ENCODE measurements around the gene KHDC1L.
"Not testable (repeated sequence)": the region's sequence is repeated elsewhere in the genome, so short reads cannot be mapped to it uniquely, and the experiment has no call there.

Gene KHDC1L

DNA sequence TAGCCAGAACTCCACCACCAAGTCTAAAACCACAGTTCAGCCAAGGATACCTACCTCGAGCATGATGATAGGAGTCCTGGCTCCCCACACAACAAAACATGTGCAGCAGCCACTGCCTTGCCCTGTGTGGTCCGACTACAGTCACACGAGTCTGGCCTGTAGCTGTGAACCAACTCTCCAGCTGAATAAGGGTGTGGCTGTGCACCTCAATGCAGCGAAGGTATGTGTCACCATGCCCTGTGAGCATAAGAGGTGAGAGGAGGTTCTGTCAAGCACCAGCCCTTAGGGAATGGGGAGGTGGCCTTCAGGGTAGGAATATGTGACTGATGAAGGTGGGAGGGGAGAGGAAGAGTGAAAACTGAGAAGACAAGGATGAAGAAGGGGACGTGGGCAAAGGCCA lies 16.7 kb upstream of the KHDC1L start:
- Histone ChIP-seq H3K4me3 (ENCODE audit: low read depth, low read length) (no peak overlapping the region), H3K4me1 (ENCODE audit: control insufficient read depth, insufficient read depth, low read length) (no peaks in the 10 kb centered on the region), H3K9me3 (ENCODE audit: control insufficient read depth, insufficient read depth, low read length) (no peaks in the 10 kb centered on the region), H3K27ac (ENCODE audit: low read depth, low read length) (no peak overlapping the region), H3K27me3 (ENCODE audit: control insufficient read depth, insufficient read depth, low read length) (no peaks in the 10 kb centered on the region), H3K36me3 (ENCODE audit: control insufficient read depth, insufficient read depth, low read length) (no peaks in the 10 kb centered on the region), H3K9ac (ENCODE audit: low read depth, low read length) (no peak overlapping the region)

DNA sequence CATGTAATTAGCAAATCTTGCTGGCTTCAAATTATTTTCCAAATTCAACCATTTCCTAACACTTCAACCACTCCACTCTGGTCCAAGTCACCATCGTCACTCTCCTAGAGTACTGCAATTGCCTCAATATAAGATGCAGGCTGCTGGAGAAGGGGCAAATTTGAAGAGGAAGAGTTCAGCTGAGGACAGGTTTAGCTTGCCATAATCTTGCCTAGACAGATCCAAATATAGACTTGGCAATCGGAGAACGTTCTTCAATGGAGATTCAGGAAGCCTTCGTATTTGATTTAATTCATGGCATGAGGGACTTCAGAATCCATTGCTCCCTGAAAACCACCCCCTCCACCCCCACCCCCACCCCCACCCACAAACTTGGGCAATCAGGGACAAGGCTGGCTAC lies 15.4 kb upstream of the KHDC1L start:
- Histone ChIP-seq H3K4me1 (ENCODE audit: control insufficient read depth, insufficient read depth, low read length) (no peaks in the 10 kb centered on the region), H3K27ac (ENCODE audit: low read depth, low read length) (no peak overlapping the region), H3K9ac (ENCODE audit: low read depth, low read length) (no peak overlapping the region), H3K36me3 (ENCODE audit: control insufficient read depth, insufficient read depth, low read length) (no peaks in the 10 kb centered on the region), H3K9me3 (ENCODE audit: control insufficient read depth, insufficient read depth, low read length) (no peaks in the 10 kb centered on the region), H3K27me3 (ENCODE audit: control insufficient read depth, insufficient read depth, low read length) (no peaks in the 10 kb centered on the region), H3K4me3 (ENCODE audit: low read depth, low read length) (no peak overlapping the region)

DNA sequence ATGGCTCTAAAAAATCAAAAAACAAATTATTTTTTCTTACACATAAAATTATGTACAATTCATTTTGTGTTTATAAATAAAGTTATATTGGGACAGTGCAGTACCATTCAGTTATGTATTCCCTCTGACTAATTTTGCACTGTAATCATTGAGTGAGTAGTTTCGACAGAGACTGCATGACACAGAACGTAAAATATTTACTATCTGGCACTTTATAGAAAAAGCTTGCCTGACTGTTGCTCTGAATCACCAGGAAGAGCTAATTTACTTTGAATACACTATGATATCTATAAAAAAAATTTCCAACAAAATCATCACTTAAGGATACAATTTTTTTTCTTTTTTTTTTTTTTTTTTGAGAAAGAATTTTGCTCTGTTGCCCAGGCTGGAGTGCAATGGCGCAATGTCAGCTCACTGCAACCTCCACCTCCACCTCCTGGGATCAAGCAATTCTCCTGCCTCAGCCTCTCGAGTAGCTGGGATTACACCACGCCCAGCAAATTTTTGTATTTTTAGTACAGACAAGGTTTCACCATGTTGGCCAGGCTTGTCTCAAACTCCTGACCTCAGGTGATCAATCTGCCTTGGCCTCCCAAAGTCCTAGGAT lies 11.0 kb upstream of the KHDC1L start:
- Histone ChIP-seq H3K9me3 (ENCODE audit: control insufficient read depth, insufficient read depth, low read length) (no peaks in the 10 kb centered on the region), H3K4me1 (ENCODE audit: control insufficient read depth, insufficient read depth, low read length) (0 out of 2 replicates have a peak, but pooled peaks cover 4% of the 10 kb centered on the region), H3K27me3 (ENCODE audit: control insufficient read depth, insufficient read depth, low read length) (no peaks in the 10 kb centered on the region), H3K27ac (ENCODE audit: low read depth, low read length) (no peak overlapping the region), H3K9ac (ENCODE audit: low read depth, low read length) (no peak overlapping the region), H3K36me3 (ENCODE audit: control insufficient read depth, insufficient read depth, low read length) (no peaks in the 10 kb centered on the region), H3K4me3 (ENCODE audit: low read depth, low read length) (no peak overlapping the region)

DNA sequence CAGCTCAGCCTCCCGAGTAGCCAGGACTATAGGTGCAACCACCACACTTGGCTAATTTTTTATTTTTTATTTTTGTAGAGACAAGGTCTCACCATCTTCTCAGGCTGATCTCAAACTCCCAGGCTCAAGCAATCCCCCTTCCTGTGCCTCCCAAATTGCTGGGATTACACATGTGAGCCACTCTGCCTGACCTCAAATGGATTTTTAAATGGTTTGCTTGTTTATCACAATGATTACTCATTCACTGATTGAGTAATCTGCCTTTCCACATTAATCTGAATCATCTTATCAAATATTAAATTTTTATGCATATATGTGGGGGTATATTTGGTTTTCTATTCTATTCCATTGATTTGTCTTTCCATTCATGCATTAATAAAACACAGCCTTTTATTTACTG lies 9.4 kb upstream of the KHDC1L start:
- Histone ChIP-seq H3K36me3 (ENCODE audit: control insufficient read depth, insufficient read depth, low read length) (no peaks in the 10 kb centered on the region), H3K4me1 (ENCODE audit: control insufficient read depth, insufficient read depth, low read length) (0 out of 2 replicates have a peak, but pooled peaks cover 4% of the 10 kb centered on the region), H3K9me3 (ENCODE audit: control insufficient read depth, insufficient read depth, low read length) (no peaks in the 10 kb centered on the region), H3K9ac (ENCODE audit: low read depth, low read length) (no peak overlapping the region), H3K27me3 (ENCODE audit: control insufficient read depth, insufficient read depth, low read length) (no peaks in the 10 kb centered on the region), H3K4me3 (ENCODE audit: low read depth, low read length) (no peak overlapping the region), H3K27ac (ENCODE audit: low read depth, low read length) (no peak overlapping the region)

DNA sequence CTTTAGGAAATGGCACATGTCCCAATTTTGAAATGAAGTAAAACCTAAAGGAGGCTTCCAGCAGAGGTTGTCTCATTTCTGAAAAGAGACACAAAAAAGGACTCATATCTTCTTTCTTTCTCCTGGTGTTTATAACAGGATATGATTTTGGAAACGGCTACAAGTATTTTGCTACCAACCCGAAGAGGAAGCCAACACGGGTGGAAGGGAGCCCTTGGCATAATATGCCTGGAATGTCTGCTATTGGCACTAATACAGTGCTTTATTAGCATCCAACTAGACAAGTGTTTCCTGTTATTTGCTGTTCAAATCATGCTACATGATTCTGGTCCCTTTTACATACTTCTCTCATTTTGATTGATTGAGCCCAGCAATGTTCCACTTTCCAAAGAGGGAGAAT lies 8.7 kb upstream of the KHDC1L start:
- not testable (repeated sequence) for H3K9ac ChIP-seq (ENCODE audit: low read depth, low read length); H3K4me1 ChIP-seq (ENCODE audit: control insufficient read depth, insufficient read depth, low read length); H3K27ac ChIP-seq (ENCODE audit: low read depth, low read length); H3K36me3 ChIP-seq (ENCODE audit: control insufficient read depth, insufficient read depth, low read length); H3K27me3 ChIP-seq (ENCODE audit: control insufficient read depth, insufficient read depth, low read length); H3K4me3 ChIP-seq (ENCODE audit: low read depth, low read length); H3K9me3 ChIP-seq (ENCODE audit: control insufficient read depth, insufficient read depth, low read length)

DNA sequence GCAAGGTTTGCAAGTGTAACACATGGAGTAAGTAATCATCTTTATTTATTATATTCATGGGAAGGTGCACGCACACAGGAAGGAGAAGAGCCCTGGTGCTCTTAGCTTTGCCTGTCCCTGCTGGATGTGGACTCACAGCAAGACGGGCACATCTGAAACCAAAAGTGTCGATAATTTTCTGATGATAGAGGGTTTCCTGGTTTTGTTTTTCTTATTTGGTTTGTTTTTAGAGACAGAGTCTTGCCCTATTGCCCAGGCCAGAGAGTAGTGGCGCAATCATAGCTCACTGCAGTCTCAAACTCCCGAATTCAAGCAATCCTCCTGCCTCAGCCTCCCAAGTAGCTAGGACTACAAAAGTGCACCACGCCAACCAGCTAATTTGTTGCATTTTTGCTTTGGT lies 7.8 kb upstream of the KHDC1L start:
- Histone ChIP-seq H3K27me3 (ENCODE audit: control insufficient read depth, insufficient read depth, low read length) (no peaks in the 10 kb centered on the region), H3K27ac (ENCODE audit: low read depth, low read length) (no peak overlapping the region), H3K36me3 (ENCODE audit: control insufficient read depth, insufficient read depth, low read length) (no peaks in the 10 kb centered on the region), H3K4me1 (ENCODE audit: control insufficient read depth, insufficient read depth, low read length) (0 out of 2 replicates have a peak, but pooled peaks cover 4% of the 10 kb centered on the region), H3K9ac (ENCODE audit: low read depth, low read length) (no peak overlapping the region), H3K4me3 (ENCODE audit: low read depth, low read length) (no peak overlapping the region), H3K9me3 (ENCODE audit: control insufficient read depth, insufficient read depth, low read length) (no peaks in the 10 kb centered on the region)

DNA sequence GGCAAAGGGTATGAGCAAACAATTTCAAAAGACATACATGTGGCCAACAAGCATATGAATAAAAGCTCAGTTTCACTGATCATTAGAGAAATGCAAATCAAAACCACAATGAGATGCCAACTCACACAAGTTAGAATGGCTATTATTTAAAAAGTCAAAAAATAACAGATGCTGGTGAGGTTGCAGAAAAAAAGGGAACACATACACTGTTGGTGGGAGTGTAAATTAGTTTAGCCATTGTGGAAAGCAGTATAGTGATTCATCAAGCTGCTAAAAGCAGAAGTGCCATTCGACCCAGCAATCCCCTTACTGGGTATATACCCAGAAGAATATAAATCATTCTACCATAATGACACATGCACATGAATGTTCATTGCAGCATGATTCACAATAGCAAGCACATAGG lies 6.7 kb upstream of the KHDC1L start:
- no peaks in the 10 kb centered on the region for H3K36me3 ChIP-seq (ENCODE audit: control insufficient read depth, insufficient read depth, low read length)
- no peaks in the 10 kb centered on the region for H3K9me3 ChIP-seq (ENCODE audit: control insufficient read depth, insufficient read depth, low read length)
- H3K9ac ChIP-seq (ENCODE audit: low read depth, low read length), result no peak overlapping the region
- H3K27ac ChIP-seq (ENCODE audit: low read depth, low read length), result no peak overlapping the region
- no peaks in the 10 kb centered on the region for H3K27me3 ChIP-seq (ENCODE audit: control insufficient read depth, insufficient read depth, low read length)
- 0 out of 2 replicates have a peak, but pooled peaks cover 4% of the 10 kb centered on the region for H3K4me1 ChIP-seq (ENCODE audit: control insufficient read depth, insufficient read depth, low read length)
- no peak overlapping the region for H3K4me3 ChIP-seq (ENCODE audit: low read depth, low read length)

DNA sequence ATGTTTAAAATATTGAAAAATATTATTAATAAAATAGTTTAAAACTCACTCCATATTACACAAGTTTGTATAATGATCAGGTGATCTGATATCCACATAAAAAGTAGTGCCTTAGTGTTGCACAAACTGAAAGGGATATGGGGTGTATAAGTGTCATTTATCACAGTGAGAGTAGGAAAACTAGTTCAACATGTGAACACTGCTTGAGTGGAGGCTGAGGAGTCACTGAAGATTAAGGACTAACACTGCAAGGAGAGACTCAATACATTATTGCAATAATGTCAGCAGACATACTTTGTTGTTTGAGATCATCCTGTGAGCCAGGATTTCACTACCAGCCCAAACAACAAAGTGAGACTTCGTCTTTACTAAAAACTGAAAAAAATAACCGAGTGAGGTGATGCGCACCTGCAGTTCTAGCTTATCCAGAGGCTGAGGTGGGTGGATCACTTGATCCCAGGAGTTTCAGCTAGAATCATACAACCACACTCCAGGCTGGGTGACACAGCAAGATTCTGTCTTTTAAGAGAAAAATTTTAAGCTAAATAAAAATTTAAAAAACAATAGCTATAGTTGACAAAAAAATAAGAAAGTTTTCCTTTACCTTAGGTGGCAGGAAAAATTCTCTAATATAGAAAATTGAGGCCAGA lies 2.4 kb upstream of the KHDC1L start:
- 0 out of 2 replicates have a peak, but pooled peaks cover 4% of the 10 kb centered on the region for H3K4me1 ChIP-seq (ENCODE audit: control insufficient read depth, insufficient read depth, low read length)
- no peaks in the 10 kb centered on the region for H3K36me3 ChIP-seq (ENCODE audit: control insufficient read depth, insufficient read depth, low read length)
- no peaks in the 10 kb centered on the region for H3K27me3 ChIP-seq (ENCODE audit: control insufficient read depth, insufficient read depth, low read length)
- no peak overlapping the region for H3K9ac ChIP-seq (ENCODE audit: low read depth, low read length)
- no peaks in the 10 kb centered on the region for H3K9me3 ChIP-seq (ENCODE audit: control insufficient read depth, insufficient read depth, low read length)
- no peak overlapping the region for H3K4me3 ChIP-seq (ENCODE audit: low read depth, low read length)
- no peak overlapping the region for H3K27ac ChIP-seq (ENCODE audit: low read depth, low read length)

DNA sequence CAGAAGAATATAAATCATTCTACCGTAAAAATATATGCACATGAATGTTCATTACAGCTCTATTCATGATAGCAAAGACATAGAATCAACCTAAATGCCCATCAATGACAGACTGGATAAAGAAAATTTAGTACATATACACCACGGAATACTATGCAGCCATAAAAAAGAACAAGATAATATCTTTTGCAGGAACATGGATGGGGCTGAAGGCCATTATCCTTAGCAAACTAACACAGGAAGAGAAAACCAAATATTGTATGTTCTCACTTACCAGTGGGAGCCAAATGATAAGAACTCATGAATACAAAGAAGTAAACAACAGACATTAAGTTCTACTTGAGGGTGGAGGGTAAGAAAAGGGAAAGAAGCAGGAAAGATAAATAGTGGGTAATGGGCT lies 8.4 kb downstream of the KHDC1L start:
- Histone ChIP-seq H3K27me3 (ENCODE audit: control insufficient read depth, insufficient read depth, low read length) (no peaks in the 10 kb centered on the region), H3K4me3 (ENCODE audit: low read depth, low read length) (no peak overlapping the region), H3K9me3 (ENCODE audit: control insufficient read depth, insufficient read depth, low read length) (no peaks in the 10 kb centered on the region)

DNA sequence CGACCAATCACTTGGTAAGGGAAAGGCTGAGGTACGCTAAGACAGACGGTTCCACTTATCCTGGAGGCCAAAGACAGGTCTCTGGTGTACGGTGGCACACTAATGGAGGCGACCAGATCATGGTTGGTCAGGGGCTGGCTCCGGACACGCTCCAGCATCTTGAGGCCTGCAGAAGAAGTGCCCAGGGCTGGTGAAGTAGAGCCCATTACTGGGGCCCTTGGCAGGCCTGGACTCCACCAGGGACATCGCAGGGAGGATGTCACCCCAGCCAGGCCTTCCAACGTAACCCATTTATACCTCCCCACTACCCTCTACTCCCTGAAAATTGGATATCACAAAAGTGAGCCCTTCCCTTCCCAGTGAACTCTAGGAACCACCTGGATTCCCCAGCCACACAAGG lies 16.2 kb downstream of the KHDC1L start:
- Histone ChIP-seq H3K27me3 (ENCODE audit: control insufficient read depth, insufficient read depth, low read length) (no peaks in the 10 kb centered on the region), H3K9me3 (ENCODE audit: control insufficient read depth, insufficient read depth, low read length) (peaks cover 5% of the 10 kb centered on the region), H3K36me3 (ENCODE audit: control insufficient read depth, insufficient read depth, low read length) (no peaks in the 10 kb centered on the region), H3K4me3 (ENCODE audit: low read depth, low read length) (no peak overlapping the region), H3K9ac (ENCODE audit: low read depth, low read length) (no peak overlapping the region), H3K27ac (ENCODE audit: low read depth, low read length) (no peak overlapping the region), H3K4me1 (ENCODE audit: control insufficient read depth, insufficient read depth, low read length) (peaks cover 4% of the 10 kb centered on the region; the same call in 1 of the 2 replicates)

More for the DNA sequence above, 8.4 kb downstream of the KHDC1L start:
- H3K9ac ChIP-seq (ENCODE audit: low read depth, low read length), result no peak overlapping the region
- H3K36me3 ChIP-seq (ENCODE audit: control insufficient read depth, insufficient read depth, low read length), result no peaks in the 10 kb centered on the region
- H3K27ac ChIP-seq (ENCODE audit: low read depth, low read length), result no peak overlapping the region
- H3K4me1 ChIP-seq (ENCODE audit: control insufficient read depth, insufficient read depth, low read length), result no peaks in the 10 kb centered on the region

DNA sequence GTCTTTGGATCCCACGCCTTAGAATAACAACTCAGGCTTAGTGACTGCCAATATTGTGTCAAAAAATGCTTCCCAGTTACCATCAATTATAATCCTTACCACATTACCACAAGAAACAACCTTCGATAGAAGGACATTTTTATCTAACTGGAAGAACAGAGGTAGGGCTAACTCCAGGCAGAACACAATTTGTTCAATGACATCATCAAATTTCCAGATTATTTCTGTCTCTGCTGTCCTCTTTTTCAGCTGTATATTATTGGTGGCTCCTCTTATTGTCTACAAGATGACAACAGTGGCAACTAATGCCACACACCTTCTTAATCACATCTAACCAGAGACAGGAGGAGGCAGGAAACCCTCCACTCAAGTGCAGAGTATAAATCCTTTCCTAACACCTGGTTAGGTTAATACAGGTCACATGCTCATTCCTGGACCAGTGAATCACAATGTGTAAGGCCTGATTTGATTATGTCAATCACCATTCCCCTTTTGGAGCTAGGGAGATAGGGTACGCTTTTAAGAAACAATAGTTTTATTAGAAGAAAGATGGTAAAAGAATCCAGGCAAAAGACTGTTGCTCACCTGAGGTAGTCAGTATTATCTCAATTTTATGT lies 18.0 kb downstream of the KHDC1L start:
- no peak overlapping the region for H3K4me3 ChIP-seq (ENCODE audit: low read depth, low read length)
- H3K27me3 ChIP-seq (ENCODE audit: control insufficient read depth, insufficient read depth, low read length), result no peaks in the 10 kb centered on the region
- no peak overlapping the region for H3K9ac ChIP-seq (ENCODE audit: low read depth, low read length)
- peaks cover 6% of the 10 kb centered on the region; the same call in 1 of the 2 replicates for H3K4me1 ChIP-seq (ENCODE audit: control insufficient read depth, insufficient read depth, low read length)
- peaks cover 5% of the 10 kb centered on the region for H3K9me3 ChIP-seq (ENCODE audit: control insufficient read depth, insufficient read depth, low read length)
- H3K36me3 ChIP-seq (ENCODE audit: control insufficient read depth, insufficient read depth, low read length), result no peaks in the 10 kb centered on the region
- no peak overlapping the region for H3K27ac ChIP-seq (ENCODE audit: low read depth, low read length)
